Dedifferentiated amniotic fluid mesenchymal stem cell (primary cell): ENCODE data around the gene SRSF11.

Source experiments
- DNase-seq: peaks from one replicate; pipeline ENCODE4 v3.0.0-alpha.2; 2016; ENCODE audit errors: extremely low spot score

Gene SRSF11

GRCh38 chr1:70220517-70221237 lies 503 bp upstream of the SRSF11 start:
- DNase-seq, result no peak

- DNase-seq, result no peak
Measured at GRCh38 chr1:70222716-70223235, 1.6 kb downstream of the SRSF11 start.

GRCh38 chr1:70224954-70225353 lies 3.8 kb downstream of the SRSF11 start:
- DNase-seq, result no peak

GRCh38 chr1:70227439-70227838 lies 6.3 kb downstream of the SRSF11 start:
- no peak for DNase-seq

GRCh38 chr1:70228670-70229069 lies 7.5 kb downstream of the SRSF11 start:
- no peak for DNase-seq

GRCh38 chr1:70231475-70231874 lies 10.3 kb downstream of the SRSF11 start:
- DNase-seq, result no peak

- no peak for DNase-seq
Measured at GRCh38 chr1:70234733-70235132, 13.6 kb downstream of the SRSF11 start.

- no peak for DNase-seq
Measured at GRCh38 chr1:70239940-70240339, 18.8 kb downstream of the SRSF11 start.

GRCh38 chr1:70247122-70247521 lies 25.9 kb downstream of the SRSF11 start:
- no peak for DNase-seq

- no peak for DNase-seq
Measured at GRCh38 chr1:70247768-70248167, 26.6 kb downstream of the SRSF11 start.

- DNase-seq, result no peak
Measured at GRCh38 chr1:70248729-70249128, 27.5 kb downstream of the SRSF11 start.

- no peak for DNase-seq
Measured at GRCh38 chr1:70256664-70257063, 35.5 kb downstream of the SRSF11 start.

- no peak for DNase-seq
Measured at GRCh38 chr1:70264839-70265238, 43.7 kb downstream of the SRSF11 start.

- DNase-seq, result no peak
Measured at GRCh38 chr1:70265946-70266345, 44.8 kb downstream of the SRSF11 start.

GRCh38 chr1:70277875-70278274 lies 56.7 kb downstream of the SRSF11 start:
- DNase-seq, result no peak

- no peak for DNase-seq
Measured at GRCh38 chr1:70278710-70279109, 57.5 kb downstream of the SRSF11 start.

- DNase-seq, result no peak
Measured at GRCh38 chr1:70284366-70284765, 63.2 kb downstream of the SRSF11 start.

- DNase-seq, result no peak
Measured at GRCh38 chr1:70286453-70286852, 65.3 kb downstream of the SRSF11 start.

- no peak for DNase-seq
Measured at GRCh38 chr1:70288166-70288565, 67.0 kb downstream of the SRSF11 start.

- DNase-seq, result no peak
Measured at GRCh38 chr1:70290218-70290617, 69.0 kb downstream of the SRSF11 start.

- DNase-seq, result no peak
Measured at GRCh38 chr1:70293186-70293843, 72.1 kb downstream of the SRSF11 start.

GRCh38 chr1:70295749-70296148 lies 74.6 kb downstream of the SRSF11 start:
- DNase-seq, result no peak

- DNase-seq, result no peak
Measured at GRCh38 chr1:70299472-70299871, 78.3 kb downstream of the SRSF11 start.
